ENCODE results near the gene CILP2.

The CILP2 gene, protein sequence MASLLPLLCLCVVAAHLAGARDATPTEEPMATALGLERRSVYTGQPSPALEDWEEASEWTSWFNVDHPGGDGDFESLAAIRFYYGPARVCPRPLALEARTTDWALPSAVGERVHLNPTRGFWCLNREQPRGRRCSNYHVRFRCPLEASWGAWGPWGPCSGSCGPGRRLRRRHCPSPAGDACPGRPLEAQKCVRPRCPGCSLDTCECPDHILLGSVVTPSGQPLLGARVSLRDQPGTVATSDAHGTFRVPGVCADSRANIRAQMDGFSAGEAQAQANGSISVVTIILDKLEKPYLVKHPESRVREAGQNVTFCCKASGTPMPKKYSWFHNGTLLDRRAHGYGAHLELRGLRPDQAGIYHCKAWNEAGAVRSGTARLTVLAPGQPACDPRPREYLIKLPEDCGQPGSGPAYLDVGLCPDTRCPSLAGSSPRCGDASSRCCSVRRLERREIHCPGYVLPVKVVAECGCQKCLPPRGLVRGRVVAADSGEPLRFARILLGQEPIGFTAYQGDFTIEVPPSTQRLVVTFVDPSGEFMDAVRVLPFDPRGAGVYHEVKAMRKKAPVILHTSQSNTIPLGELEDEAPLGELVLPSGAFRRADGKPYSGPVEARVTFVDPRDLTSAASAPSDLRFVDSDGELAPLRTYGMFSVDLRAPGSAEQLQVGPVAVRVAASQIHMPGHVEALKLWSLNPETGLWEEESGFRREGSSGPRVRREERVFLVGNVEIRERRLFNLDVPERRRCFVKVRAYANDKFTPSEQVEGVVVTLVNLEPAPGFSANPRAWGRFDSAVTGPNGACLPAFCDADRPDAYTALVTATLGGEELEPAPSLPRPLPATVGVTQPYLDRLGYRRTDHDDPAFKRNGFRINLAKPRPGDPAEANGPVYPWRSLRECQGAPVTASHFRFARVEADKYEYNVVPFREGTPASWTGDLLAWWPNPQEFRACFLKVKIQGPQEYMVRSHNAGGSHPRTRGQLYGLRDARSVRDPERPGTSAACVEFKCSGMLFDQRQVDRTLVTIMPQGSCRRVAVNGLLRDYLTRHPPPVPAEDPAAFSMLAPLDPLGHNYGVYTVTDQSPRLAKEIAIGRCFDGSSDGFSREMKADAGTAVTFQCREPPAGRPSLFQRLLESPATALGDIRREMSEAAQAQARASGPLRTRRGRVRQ

DNA sequence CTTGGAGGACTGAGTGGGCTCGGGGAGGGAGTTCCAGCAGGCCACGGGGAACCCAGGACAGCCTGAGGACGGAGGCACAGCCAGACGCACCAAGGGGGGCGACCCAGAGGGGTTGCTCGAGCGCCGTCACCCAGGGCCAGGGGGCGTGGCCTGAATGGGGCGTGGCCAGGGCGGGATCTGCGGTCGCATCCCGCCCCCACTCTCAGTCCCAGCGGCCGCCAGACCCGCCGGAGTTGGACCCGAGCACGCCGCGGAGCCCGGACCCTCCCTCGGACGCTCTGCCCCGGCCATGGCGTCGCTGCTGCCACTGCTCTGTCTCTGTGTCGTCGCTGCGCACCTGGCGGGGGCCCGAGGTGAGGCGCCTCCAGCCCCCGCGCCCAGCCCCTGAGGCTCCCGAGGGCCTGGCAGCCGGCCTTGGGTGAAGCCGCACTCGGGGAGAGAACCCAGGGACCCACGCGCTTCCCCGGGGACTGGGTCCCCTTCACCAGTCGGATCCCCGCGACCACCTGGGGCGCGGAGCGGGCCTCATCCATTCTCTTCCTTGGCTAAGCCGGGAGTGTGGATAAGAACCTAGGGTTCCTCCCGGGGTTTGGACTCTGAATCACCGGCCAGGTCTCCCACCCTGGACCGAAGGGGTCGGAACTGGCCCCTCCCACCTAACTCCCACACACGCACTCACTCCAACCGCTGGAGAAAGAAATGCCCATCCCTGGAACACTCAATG is at the start of gene CILP2:
Gene CILP2 (plus strand): TSS at position 205 of the 724 bp plus-strand sequence. CDS start 85 bp downstream, at position 290.
- DNase-seq (ENCODE audit: low read depth), result no peak

DNA sequence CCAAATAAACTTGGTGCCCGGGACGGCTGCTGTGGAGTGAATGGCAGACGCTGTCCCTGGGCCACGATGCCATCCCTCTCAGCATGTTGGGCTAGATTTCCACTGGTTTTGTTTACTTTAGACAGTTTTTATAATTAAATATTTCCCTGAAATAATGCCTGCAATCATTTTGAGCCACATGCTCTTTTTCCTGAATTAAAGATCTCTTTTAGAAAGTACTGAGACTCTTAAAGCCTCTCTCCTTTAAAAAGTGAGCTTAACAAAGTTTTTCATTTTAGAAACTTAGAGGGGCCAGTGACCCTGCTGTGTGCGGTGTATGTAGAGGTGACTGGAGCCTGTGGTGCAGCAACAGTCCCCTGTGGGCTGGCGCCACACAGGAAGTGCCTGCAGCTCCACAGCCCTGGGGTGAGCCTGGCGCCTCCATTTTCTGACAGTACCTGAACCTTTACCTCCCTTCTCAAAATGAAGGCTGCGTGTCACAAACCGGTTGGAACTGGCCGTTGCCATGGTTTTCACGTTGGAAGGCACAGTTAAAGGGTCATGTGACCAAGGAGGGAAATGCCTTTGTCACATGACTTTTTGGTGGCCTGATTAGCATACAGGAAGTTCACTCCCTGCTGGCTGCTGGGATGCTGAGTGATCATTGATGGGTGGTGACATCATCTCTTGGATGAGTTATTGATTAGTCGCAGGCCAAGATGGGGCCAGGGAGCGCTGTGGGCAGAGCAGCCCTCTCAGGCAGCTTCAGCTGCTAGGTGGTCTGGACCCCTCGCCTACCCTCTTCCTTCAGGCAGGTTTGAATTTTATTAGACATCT is 49.0 kb upstream of the CILP2 start:
- DNase-seq (ENCODE audit: low read depth), result peak; percentile 68

DNA sequence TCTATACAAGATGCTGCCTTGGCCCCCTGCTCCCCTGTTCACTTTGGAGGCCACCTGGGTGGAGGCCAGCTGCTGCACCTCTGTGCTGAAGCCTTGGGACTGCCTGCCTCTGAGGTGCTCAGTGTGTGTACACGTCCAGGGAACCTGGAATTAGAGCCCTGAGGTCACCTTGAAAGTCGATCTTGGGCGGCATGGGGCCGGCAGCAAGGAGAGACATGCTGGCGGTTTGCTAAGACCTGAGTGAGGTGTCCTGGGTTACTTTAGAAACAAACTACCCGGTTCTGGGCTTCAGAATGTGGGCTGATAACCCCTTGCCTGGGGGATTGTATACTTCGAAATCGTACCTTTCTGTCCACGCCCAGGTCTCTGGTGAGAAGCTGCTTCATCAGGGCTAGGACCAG is 48.3 kb upstream of the CILP2 start:
- DNase-seq (ENCODE audit: low read depth), result no peak

DNA sequence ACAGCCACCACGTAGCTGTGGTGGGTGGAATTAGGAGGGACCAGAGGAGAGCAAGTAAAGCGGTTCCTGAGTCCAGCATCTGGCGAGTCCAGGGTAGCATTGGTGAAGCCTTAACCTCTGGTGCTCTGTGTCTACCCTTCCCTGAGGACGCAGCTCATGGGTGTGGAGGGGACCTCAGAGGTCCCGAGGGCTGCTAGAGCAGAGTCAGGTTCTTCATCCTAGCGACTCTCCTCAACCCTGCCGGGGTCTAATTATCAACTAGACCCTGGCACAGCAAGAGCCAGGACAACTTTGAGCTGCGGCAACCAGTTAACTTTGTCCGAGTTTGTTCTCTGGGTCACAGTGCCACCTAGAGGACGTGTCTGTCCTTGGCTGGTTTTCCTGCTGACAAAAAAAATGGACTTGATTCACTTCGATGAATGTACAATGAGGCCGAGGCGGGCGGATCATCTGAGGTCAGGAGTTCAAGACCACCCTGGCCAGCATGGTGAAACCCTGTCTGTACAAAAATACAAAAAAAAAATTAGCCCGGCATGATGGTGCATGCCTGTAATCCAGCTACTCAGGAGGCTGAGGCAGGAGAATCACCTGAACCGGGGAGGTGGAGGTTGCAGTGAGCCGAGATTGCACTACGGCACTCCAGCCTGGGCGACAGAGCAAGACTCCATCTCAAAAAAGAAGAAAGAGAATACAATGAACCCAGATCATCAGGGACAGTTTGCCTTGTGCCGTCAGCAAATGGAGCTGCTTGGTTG is 47.7 kb upstream of the CILP2 start:
- peak; percentile 60 for DNase-seq (ENCODE audit: low read depth)

DNA sequence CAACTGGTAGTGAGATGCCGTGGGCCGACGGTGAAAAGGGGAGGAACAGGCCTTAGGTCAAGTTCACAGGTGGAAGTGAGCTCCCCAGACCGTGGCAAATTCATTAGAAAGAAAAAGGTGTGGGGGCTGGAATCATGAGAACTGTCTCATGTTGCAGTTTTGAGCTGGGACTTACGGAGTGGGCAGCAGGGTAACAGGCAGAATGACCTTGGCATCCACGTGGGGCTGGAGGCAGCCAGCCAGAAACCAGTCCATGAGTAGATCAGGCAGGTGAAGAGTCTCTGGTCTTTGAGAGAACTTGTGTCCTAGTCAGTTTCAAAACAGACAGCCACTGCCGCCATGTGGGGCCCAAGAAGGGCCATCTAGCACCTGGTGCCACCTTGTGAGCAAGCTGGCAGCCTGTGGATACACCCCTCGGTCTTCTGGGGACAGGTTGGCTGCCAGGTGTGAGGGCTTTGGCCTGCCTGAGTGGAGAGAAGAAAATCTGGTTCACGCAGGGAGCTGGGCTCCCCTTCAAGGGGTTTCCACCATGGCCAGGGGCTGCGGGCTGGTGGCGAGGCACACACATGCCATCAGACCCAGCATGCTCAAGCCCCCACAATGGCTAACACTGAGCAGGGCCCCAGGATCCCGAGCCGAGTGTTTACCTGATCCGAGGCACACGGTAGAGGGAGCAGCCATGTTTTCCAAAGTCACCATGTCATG is 46.6 kb upstream of the CILP2 start:
- no peak for DNase-seq (ENCODE audit: low read depth)

DNA sequence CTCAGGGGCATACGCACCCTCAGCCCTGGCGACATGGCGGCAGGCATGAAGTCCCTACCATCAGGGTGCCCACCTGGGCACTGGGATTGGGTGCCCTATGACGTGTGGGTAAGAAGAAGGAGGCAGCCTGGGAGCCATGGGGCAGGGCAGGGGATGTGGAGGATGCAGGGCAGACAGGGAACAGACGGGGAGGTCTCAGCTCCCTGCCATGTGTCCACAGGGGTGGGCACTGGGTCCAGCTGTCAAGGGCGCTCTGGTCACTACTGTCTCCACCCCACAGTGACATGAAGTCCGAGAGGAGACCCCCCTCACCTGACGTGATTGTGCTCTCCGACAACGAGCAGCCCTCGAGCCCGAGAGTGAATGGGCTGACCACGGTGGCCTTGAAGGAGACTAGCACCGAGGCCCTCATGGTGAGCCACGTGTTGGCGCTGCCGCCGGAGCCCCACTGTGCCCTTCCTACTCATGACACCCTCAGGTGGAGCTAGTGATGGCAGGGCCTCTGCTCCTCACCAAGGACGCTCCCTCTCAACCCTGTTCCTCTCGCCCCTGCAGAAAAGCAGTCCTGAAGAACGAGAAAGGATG is 45.9 kb upstream of the CILP2 start:
- no peak for DNase-seq (ENCODE audit: low read depth)

DNA sequence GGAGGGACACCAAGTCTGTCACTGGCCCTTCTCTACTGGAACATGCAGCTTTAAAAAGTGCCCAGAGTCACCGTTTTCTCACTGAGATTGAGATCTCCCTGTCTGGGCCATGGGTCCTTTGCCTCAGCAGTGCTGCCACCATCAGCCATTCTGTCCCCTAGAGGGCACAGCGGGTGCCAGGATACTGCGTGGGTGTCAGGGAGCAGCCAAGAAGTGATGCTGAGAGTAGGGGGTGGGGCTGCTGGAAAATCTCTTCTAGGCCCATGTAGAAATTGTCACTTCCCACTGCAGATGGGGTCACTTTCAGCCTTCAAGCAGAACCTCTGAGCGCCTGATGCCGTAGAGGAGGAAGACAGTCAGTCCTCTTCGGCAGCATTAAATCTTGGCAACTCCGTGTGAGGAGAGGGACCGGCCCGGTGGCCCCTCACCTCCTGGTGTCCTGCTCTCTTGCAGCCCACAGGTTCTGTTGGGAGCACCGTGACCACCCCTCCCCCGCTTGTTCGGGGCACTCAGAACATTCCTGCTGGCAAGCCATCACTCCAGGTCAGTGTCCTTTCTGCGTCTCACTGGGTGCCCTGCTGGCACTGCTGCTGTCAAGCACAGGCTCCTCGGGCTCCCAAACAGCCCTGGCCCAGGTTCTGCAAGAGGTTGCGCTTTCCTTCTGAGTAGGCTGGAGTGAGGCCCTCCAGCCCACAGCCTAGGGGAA is 44.1 kb upstream of the CILP2 start:
- no peak for DNase-seq (ENCODE audit: low read depth)

DNA sequence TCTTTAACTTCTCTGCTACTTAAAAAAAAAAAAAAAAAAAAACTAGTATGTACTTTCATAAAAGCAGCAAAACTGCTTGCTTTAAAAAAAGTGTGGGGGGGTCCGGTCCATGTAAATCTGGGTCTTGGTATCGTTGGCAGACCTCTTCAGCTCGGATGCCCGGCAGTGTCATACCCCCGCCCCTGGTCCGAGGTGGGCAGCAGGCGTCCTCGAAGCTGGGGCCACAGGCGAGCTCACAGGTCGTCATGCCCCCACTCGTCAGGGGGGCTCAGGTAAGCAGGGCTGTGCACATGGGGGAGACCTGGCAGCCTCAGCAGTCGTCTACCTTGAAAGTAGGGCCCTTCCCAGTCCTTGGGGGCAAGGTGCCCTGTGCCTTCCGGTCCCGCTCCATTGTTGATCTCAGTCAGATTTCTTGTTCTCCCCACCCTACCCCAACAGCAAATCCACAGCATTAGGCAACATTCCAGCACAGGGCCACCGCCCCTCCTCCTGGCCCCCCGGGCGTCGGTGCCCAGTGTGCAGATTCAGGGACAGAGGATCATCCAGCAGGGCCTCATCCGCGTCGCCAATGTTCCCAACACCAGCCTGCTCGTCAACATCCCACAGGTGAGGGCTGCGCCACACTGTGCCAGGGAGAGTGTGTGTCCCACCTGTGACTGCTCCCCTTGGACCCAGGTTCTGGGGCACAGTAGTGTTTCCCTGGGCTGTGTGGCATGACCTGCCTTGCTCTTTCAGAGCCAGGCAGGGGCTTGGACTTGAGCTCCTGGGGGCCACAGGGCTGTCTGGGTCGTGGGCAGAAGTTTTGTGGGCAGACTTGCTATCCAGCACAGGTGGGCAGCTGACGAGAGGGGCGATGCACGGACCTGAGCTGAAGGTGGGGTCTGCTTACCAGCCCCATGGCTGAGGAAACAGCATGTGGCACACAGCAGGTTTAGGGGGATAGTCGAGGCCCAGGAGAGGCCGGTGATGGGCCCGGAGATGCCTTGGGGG is 42.2 kb upstream of the CILP2 start:
- no peak for DNase-seq (ENCODE audit: low read depth)

DNA sequence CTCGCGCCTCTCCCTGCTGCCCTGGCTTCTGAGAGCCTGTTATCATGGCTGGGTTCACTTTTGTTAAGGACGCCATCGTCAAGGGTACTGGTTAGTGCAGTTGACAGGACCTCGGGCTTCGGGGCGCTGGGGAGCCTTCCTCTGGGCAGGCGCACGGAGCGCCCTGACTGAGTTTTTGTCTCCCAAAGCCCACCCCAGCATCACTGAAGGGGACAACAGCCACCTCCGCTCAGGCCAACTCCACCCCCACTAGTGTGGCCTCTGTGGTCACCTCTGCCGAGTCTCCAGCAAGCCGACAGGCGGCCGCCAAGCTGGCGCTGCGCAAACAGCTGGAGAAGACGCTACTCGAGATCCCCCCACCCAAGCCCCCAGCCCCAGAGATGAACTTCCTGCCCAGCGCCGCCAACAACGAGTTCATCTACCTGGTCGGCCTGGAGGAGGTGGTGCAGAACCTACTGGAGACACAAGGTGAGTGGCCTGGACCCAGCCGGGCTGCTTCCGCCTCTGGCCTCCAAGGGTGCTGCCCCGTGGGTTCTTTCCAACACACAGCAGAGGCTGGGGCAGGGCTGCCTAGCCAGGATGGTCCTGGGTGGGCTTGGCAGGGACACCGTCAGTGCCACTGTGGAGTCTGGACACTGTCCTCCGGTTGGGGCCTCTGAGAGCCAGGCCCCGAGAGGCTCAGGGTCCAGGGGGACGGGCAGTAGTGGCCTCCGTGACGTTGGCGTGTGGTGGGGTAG is 39.6 kb upstream of the CILP2 start:
- DNase-seq (ENCODE audit: low read depth), result no peak

DNA sequence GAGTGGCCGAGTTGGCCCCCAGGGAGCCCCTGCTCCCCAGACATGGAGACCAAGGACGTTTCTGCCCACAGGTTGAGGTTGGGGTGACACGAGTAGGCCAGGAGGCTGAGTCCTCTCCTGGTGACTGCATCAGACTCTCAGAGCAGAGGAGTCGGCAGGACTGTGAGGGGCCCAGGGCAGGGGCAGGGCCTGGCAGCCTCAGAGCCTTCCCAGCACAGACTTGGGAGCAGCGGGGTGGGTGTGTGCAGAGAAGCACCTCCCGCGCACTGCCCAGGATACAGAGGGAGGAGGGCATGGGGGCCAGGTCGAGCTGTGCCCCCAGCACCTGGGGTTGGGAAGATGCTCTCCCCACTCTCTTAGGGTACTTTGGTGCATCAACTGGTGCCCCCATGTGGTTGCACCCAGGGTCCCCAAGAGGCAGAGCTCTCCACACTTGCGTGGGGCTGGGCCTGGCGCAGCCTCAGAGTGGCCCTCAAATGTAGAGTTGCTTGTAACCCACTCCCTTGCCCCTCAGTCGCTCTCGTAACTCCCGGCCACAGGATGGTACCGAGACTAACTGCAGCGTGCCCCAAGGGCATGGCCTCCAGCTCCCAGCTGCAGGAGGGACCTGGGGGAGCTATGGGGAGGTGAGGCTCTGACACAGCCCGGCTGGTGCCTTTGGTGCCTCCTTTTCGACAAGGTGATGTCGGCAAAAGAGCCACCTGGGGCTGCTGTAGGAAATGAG is 38.6 kb upstream of the CILP2 start:
- no peak for DNase-seq (ENCODE audit: low read depth)

DNA sequence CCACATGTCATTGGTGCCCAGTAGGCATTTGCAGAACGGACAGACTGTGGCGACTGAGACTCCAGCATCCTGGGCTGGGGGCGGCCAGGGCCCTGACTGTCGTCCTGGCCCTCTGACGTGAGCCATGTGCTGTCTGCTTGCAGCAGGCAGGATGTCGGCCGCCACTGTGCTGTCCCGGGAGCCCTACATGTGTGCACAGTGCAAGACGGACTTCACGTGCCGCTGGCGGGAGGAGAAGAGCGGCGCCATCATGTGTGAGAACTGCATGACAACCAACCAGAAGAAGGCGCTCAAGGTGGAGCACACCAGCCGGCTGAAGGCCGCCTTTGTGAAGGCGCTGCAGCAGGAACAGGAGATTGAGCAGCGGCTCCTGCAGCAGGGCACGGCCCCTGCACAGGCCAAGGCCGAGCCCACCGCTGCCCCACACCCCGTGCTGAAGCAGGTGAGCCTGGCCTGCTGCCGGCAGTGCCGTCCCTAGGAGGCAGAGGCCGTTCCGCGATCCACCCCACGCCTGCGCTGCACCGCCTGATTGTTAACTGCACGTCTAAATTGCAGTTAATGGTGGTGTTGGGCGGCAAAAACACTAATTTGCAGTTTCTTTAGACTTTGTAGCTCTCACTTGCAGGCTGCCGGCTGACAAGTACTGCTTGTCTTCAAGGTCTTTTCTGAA is 37.0 kb upstream of the CILP2 start:
- DNase-seq (ENCODE audit: low read depth), result no peak

DNA sequence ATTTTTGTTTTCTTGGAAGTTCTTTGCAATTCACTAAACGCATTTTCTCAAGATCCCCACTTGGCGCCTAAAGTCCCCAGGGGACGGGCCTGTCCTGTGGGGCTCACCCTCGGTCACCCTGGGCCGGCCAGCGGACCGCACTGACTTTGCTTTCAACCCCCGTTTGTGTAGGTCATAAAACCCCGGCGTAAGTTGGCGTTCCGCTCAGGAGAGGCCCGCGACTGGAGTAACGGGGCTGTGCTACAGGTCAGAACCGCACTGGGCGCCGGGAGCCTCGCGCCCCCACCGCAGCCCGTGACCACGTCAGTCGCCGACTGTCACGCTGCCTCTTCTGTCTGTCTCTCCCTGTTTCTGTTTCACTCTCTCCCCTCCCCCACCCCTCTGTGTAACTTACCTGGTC is 36.3 kb upstream of the CILP2 start:
- DNase-seq (ENCODE audit: low read depth), result no peak

DNA sequence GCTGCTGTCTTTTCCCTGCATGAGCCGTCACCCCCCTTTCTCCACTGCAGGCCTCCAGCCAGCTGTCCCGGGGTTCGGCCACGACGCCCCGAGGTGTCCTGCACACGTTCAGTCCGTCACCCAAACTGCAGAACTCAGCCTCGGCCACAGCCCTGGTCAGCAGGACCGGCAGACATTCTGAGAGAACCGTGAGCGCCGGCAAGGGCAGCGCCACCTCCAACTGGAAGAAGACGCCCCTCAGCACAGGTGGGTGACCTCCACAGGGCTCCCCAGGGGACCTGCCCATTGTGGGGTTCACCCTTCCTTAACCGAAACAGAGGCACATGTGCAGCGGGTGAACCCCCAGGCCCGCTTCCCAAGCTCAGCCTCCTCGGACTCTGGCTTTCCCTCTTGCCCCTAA is 35.8 kb upstream of the CILP2 start:
- DNase-seq (ENCODE audit: low read depth), result no peak

DNA sequence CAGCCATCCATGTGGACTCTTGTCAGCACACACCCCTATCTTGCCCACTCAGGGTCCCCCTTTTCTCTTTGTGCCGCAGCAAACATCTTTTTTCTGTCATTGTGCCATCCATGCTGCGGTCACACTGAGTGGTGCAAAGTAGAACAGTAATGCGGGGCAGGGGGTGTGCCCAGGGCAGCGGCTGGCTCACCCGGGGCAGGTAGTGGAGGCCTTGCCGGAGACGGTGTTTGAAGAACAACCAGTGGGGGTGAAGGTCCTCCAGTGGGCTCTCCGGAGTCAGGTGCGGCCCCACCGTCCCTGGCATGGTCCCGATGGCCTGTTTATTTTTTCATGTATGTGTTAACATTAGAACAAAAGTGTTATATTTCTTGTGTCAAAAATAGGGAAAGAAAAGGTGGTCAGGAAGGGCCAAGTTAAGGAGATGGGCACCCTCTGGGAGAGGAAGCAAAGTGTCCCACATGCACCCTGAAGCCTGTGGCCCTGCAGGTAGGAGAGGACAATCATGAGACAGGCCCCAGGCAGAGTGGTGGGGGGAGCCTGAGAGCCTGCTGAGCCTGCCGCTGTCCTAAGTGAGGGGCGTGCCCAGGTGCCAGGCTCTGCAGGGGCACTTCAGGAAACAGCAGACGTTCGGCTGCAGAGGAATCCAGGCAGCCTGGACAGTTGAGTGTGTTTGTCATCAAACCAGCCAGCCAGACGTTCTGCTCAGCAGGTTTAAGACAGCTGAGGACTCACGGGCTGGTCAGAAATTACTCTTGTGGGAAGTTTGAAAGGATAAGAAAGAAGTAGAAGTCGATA is 35.1 kb upstream of the CILP2 start:
- no peak for DNase-seq (ENCODE audit: low read depth)

All from stimulated activated CD8-positive, alpha-beta memory T cell treated with anti-CD3 and anti-CD28 coated beads, Interleukin-4, amount 100 ng/mL, for 24 hours (primary cell).